AG09309 (cell line): ENCODE measurements around the gene UBE2F.

Experiments used
- DNase-seq: peaks from one replicate; pipeline ENCODE4 v3.0.0-alpha.2; 2010; ENCODE audit warnings: low read depth
- H3K4me3 ChIP-seq: 2 replicates; pipeline ENCODE4 v1.5.1; 2011; ENCODE audit warnings: mild to moderate bottlenecking, low read depth, low read length, moderate library complexity; ENCODE audit not compliant: control insufficient read depth
- TF ChIP-seq, protein P1 (sequence below): IDR thresholded peaks from 2 replicates; pipeline ENCODE4 v1.5.1; 2011; ENCODE audit warnings: mild to moderate bottlenecking, low read depth, low read length, inconsistent platforms; ENCODE audit not compliant: insufficient read depth, control insufficient read depth; ENCODE audit errors: missing control alignments

Gene UBE2F

DNA sequence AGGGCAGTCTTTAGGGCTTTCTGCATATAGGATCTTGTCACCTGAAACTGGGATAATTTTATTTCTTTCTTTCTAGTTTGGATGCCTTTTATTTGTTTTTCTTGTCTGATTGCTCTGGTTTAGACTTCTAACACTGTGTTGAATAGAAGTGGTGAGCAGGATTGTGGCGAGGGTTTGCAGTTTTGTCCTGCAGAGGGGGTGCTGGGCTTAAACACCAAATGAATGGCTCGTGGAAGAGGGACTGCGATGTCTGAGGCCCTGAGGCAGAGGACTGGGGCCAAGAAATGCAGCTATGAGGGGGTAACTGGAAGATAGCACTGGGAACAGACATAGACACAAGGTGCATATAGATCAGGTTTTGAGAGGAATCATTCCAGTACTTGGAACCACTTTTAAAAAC, 20.5 kb downstream of the UBE2F start:
- no peak for DNase-seq
- no peak overlapping the region for H3K4me3 ChIP-seq
- TF ChIP-seq, protein P1, sequence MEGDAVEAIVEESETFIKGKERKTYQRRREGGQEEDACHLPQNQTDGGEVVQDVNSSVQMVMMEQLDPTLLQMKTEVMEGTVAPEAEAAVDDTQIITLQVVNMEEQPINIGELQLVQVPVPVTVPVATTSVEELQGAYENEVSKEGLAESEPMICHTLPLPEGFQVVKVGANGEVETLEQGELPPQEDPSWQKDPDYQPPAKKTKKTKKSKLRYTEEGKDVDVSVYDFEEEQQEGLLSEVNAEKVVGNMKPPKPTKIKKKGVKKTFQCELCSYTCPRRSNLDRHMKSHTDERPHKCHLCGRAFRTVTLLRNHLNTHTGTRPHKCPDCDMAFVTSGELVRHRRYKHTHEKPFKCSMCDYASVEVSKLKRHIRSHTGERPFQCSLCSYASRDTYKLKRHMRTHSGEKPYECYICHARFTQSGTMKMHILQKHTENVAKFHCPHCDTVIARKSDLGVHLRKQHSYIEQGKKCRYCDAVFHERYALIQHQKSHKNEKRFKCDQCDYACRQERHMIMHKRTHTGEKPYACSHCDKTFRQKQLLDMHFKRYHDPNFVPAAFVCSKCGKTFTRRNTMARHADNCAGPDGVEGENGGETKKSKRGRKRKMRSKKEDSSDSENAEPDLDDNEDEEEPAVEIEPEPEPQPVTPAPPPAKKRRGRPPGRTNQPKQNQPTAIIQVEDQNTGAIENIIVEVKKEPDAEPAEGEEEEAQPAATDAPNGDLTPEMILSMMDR, result no peak

- TF ChIP-seq, protein P1, result no peak
- no peak for DNase-seq
- H3K4me3 ChIP-seq, result no peak overlapping the region
These were observed 26.9 kb downstream of the UBE2F start for GRCh38 chr2:237993701-237994100.

DNA sequence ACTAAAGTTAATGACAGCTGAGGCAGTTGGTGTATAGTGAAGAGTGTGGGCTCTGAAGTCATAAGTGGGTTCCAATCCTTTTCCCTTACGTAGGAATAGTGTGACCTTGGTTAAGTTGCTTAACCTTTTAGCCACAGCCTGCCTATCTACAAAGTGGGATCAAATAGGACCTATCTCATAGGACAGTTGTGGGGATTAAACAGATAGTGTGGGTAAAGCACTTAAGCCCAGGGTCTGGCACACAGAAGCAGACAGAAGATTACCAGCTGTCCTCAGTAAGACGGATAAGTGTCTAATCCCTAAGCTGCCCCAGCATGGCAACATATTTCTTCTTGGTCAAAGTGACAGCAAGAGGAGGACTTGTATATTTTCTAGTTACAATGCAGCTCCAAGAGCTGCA, 28.2 kb downstream of the UBE2F start:
- no peak for DNase-seq
- TF ChIP-seq, protein P1, result no peak

DNA sequence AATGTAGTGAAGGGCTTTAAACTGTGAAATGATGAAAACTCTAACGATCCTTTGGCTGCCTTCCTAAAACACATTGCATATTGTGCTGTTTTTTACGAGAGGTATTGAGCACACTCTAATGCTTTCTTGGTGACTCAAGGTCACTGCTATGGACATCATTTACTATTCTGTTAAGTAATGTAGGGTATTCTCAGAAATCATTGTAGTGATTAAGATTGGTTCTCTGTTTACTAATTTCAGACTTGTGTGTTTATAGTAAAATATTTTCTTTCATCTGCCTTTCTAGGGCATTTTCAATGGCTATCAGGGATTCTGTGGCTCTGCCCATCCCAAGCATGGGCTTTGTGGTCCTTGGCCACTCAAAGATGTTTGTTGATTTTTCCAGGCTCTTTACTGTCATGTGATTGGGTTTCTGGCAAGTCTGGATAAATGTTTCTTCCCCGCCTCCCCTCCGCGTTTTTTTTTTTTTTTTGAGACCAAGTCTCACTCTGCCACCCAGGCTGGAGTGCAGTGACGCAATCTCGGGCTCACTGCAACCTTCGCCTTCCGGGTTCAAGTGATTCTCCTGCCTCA, 29.3 kb downstream of the UBE2F start:
- TF ChIP-seq, protein P1, result no peak
- peak; percentile 66 for DNase-seq
- no peak overlapping the region for H3K4me3 ChIP-seq

More for the DNA sequence above, 28.2 kb downstream of the UBE2F start:
- no peak overlapping the region for H3K4me3 ChIP-seq

GRCh38 chr2:237997521-237997920, 30.7 kb downstream of the UBE2F start:
- H3K4me3 ChIP-seq, result no peak overlapping the region
- no peak for DNase-seq
- TF ChIP-seq, protein P1, result no peak

GRCh38 chr2:237998530-237998929, 31.7 kb downstream of the UBE2F start:
- TF ChIP-seq, protein P1, result no peak
- H3K4me3 ChIP-seq, result no peak overlapping the region
- DNase-seq, result peak; percentile 52
